MM.1S (cell line): ENCODE data around the gene RALGDS.
"Not testable (repeated sequence)": the region's sequence is repeated elsewhere in the genome, so short reads cannot be mapped to it uniquely, and the experiment has no call there.

Source experiments
- DNase-seq: peaks from one replicate; pipeline ENCODE4 v3.0.0-alpha.2; 2015
- H2AFZ ChIP-seq: fragments of 300-600 bp; sonication (generic); 2 replicates; pipeline ENCODE4 v1.6.0; 2016; ENCODE audit warnings: antibody characterized with exemption, low read length
- H3F3A ChIP-seq: fragments of 300-600 bp; sonication (generic); 2 replicates; pipeline ENCODE4 v1.6.1; 2016; ENCODE audit warnings: mild to moderate bottlenecking, antibody characterized with exemption, low read length, moderate library complexity, mixed read lengths; ENCODE audit not compliant: insufficient read depth
- H3K27ac ChIP-seq: fragments of 300-600 bp; sonication (generic); 2 replicates; pipeline ENCODE4 v1.5.1; 2016; ENCODE audit warnings: mild to moderate bottlenecking, low read length
- H3K27me3 ChIP-seq: fragments of 300-600 bp; sonication (generic); replicated peaks from 2 replicates; pipeline ENCODE4 v1.6.0; 2016; ENCODE audit warnings: low read length; ENCODE audit not compliant: insufficient read depth
- H3K36me3 ChIP-seq: fragments of 300-600 bp; sonication (generic); replicated peaks from 2 replicates; pipeline ENCODE4 v1.6.1; 2016; ENCODE audit warnings: mild to moderate bottlenecking, low read length, mixed read lengths; ENCODE audit not compliant: insufficient read depth
- H3K4me1 ChIP-seq: fragments of 300-600 bp; sonication (generic); 2 replicates; pipeline ENCODE4 v1.6.1; 2016; ENCODE audit warnings: low read length, mixed read lengths
- H3K4me2 ChIP-seq: fragments of 300-600 bp; sonication (generic); 2 replicates; pipeline ENCODE4 v1.6.0; 2016; ENCODE audit warnings: low read depth, low read length
- H3K4me3 ChIP-seq: fragments of 300-600 bp; sonication (generic); 2 replicates; pipeline ENCODE4 v1.5.1; 2016; ENCODE audit warnings: low read length, mixed read lengths
- H3K79me2 ChIP-seq: fragments of 300-600 bp; sonication (generic); 2 replicates; pipeline ENCODE4 v1.6.1; 2016; ENCODE audit warnings: mixed run types, low read length, mixed read lengths
- H3K9ac ChIP-seq: fragments of 300-600 bp; sonication (generic); 2 replicates; pipeline ENCODE4 v1.6.1; 2016; ENCODE audit warnings: low read length, mixed read lengths
- H3K9me2 ChIP-seq: fragments of 300-600 bp; sonication (generic); replicated peaks from 2 replicates; pipeline ENCODE4 v1.6.1; 2016; ENCODE audit warnings: mild to moderate bottlenecking, low read length, mixed read lengths; ENCODE audit not compliant: insufficient read depth
- H3K9me3 ChIP-seq: fragments of 300-600 bp; sonication (generic); replicated peaks from 2 replicates; pipeline ENCODE4 v1.6.1; 2016; ENCODE audit warnings: mild to moderate bottlenecking, low read length, mixed read lengths; ENCODE audit not compliant: insufficient read depth
- H4K20me1 ChIP-seq: fragments of 300-600 bp; sonication (generic); 2 replicates; pipeline ENCODE4 v1.6.1; 2016; ENCODE audit warnings: mild to moderate bottlenecking, low read length, moderate library complexity, mixed read lengths; ENCODE audit not compliant: insufficient read depth
- EZH2 ChIP-seq: fragments of 300-600 bp; sonication (generic); optimal IDR thresholded peaks from 2 replicates; pipeline ENCODE3; 2017; ENCODE audit warnings: low read depth, mild to moderate bottlenecking, antibody characterized with exemption, low read length, mixed read lengths
- EZH2phosphoT487 ChIP-seq: fragments of 300-600 bp; sonication (generic); IDR thresholded peaks from 2 replicates; pipeline ENCODE4 v1.6.1; 2018; ENCODE audit warnings: antibody characterized with exemption, low read length
- TF ChIP-seq, protein P1 (sequence below): fragments of 300-600 bp; sonication (generic); IDR thresholded peaks from 2 replicates; pipeline ENCODE4 v1.5.1; 2016; ENCODE audit warnings: antibody characterized with exemption, low read length, mixed read lengths

RALGDS gene

DNA sequence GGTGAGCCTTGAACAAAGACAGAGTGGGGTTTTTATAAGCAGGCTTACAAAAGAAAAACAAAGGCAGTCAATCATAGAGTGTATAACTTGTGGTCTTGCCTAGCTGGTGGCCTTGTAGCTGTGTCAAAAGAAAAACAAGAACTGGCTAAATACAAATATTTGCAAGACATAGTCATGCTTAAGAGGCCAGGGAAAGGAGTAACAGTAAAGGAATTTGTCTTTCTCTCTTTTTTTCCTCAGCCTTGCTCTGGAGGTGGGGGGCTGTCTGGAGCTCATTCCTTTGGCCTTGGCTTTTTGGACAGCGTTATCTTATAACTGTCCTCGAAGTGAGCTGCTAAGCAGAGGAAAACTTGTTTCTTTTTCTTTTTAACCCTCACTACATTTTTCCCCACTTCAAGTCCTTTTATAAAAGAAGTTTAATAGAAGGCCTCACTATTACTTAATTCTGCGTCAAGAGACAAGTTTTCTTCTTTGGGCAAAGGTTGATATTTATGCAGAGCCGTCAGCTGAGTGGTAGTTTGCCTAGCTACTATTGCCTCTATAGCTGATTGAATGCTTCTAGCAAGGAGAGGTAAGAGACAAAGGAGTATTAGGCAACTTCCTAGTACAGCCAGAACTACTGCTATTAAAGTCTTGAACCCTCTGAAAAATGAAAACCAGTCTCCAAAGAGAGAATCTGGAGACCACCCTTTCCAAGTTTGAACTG, 45.0 kb downstream of the RALGDS start:
- no peak overlapping the region for H3K9ac ChIP-seq
- H2AFZ ChIP-seq, result no peak overlapping the region
- H3K4me3 ChIP-seq, result no peak overlapping the region
- H3K9me3 ChIP-seq, result no peaks in the 10 kb centered on the region
- H3K36me3 ChIP-seq, result no peaks in the 10 kb centered on the region
- H3K79me2 ChIP-seq, result no peaks in the 10 kb centered on the region
- TF ChIP-seq, protein P1, sequence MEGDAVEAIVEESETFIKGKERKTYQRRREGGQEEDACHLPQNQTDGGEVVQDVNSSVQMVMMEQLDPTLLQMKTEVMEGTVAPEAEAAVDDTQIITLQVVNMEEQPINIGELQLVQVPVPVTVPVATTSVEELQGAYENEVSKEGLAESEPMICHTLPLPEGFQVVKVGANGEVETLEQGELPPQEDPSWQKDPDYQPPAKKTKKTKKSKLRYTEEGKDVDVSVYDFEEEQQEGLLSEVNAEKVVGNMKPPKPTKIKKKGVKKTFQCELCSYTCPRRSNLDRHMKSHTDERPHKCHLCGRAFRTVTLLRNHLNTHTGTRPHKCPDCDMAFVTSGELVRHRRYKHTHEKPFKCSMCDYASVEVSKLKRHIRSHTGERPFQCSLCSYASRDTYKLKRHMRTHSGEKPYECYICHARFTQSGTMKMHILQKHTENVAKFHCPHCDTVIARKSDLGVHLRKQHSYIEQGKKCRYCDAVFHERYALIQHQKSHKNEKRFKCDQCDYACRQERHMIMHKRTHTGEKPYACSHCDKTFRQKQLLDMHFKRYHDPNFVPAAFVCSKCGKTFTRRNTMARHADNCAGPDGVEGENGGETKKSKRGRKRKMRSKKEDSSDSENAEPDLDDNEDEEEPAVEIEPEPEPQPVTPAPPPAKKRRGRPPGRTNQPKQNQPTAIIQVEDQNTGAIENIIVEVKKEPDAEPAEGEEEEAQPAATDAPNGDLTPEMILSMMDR, result no peak
- TF ChIP-seq EZH2, result no peak
- no peak for TF ChIP-seq EZH2phosphoT487
- H3K9me2 ChIP-seq, result no peaks in the 10 kb centered on the region
- no peaks in the 10 kb centered on the region for H3F3A ChIP-seq
- DNase-seq, result no peak
- H3K4me2 ChIP-seq, result no peak overlapping the region
- H3K27me3 ChIP-seq, result peaks cover 65% of the 10 kb centered on the region
- H3K27ac ChIP-seq, result no peak overlapping the region
- H3K4me1 ChIP-seq, result no peaks in the 10 kb centered on the region
- H4K20me1 ChIP-seq, result no peaks in the 10 kb centered on the region

DNA sequence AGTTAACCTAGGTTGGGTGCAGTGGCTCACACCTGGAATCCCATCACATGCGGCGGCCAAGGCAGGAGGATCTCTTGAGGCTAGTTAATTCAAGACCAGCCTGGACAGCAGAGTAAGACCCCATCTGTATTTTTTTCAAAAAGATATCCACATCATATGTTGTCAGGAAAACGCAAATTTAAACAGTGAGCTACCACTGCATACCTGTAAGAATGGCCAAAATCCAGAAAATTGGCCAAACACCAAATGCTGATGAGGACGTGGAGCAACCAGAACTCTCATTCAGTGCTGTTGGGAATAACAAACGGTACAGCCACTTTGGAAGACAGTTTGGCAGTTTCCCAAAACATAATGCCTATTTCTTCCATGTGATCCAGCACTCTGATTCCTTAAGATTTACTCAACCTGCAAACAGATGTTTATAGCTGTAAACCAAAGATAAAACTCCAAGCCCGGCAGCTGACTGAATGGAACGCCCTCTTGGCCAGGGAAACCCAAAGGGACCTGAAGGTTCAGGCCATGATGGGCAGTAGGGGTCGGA, 46.9 kb downstream of the RALGDS start:
- no peaks in the 10 kb centered on the region for H3F3A ChIP-seq
- TF ChIP-seq EZH2 (no peak), EZH2phosphoT487 (no peak)
- TF ChIP-seq, protein P1, result no peak
- no peak for DNase-seq
- H3K9ac ChIP-seq, result no peak overlapping the region
- H3K4me3 ChIP-seq, result no peak overlapping the region
- H3K27me3 ChIP-seq, result peaks cover 52% of the 10 kb centered on the region
- H3K4me2 ChIP-seq, result no peak overlapping the region
- no peak overlapping the region for H2AFZ ChIP-seq
- H3K27ac ChIP-seq, result no peak overlapping the region
- no peaks in the 10 kb centered on the region for H4K20me1 ChIP-seq
- H3K9me3 ChIP-seq, result no peaks in the 10 kb centered on the region
- H3K79me2 ChIP-seq, result no peaks in the 10 kb centered on the region
- H3K9me2 ChIP-seq, result no peaks in the 10 kb centered on the region
- no peaks in the 10 kb centered on the region for H3K36me3 ChIP-seq
- no peaks in the 10 kb centered on the region for H3K4me1 ChIP-seq

DNA sequence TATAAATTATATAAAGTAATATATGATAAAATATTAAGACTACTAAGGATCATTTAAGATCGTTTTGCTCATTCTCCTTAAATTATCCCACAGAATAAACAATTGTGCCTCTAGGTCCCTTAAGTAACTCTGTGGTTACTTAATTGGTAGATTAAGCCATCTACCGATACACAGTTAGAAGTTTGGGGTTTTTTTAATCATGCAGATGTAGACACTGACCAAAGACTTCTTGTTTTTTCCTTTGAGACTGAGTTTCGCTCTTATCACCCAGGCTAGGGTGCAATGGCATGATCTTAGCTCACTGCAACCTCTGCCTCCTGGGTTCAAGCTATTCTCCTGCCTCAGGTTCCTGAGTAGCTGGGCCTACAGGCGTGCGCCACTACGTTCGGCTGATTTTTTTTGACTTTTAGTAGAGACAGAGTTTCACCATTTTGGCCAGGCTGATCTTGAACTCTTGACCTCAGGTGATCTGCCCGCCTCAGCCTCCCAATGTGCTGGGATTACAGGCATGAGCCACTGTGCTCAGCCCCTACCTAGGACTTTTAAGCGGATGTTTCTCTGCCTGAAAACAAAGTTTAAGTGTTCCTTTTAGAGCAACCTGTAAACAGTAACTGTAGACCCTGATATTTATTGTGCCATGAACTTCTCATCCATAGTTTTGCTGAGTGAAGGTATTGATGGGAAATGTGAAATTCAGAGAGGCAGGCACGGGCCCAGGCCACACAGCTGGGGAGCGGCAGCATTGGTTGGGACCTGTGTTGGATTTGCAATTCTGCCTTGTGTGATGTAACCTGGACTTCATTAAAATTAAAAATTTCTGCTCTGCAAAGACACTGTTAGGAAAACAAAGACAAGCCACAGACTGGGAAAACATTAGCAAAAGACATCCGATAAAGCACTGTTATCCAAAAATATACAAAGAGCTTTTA, 47.7 kb downstream of the RALGDS start:
- TF ChIP-seq EZH2 (no peak), EZH2phosphoT487 (no peak)
- TF ChIP-seq, protein P1, result no peak
- DNase-seq, result no peak
- peaks cover 44% of the 10 kb centered on the region; the same call in 1 of the 2 replicates for H3K27me3 ChIP-seq

DNA sequence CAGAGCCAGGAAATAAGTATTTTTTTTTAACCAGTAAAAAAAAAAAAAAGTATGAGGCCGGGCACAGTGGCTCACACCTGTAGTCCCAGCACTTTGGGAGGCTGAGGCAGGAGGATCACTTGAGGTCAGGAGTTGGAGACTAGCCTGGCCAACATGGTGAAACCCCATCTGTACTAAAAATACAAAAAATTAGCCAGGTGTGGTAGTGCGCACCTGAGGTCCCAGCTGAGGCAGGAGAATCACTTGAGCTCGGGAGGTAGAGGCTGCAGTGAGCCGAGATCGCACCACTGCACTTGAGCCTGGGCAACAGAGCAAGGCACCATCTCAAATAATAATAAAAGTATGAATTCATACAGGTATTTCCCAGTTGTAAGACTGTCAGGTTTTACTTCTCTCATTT, 48.8 kb downstream of the RALGDS start:
- H4K20me1 ChIP-seq, H3K79me2 ChIP-seq, H3K36me3 ChIP-seq, H3K9me2 ChIP-seq, H3K9me3 ChIP-seq, H3K4me1 ChIP-seq, H3K27ac ChIP-seq, H3K9ac ChIP-seq, H3K4me3 ChIP-seq, H3F3A ChIP-seq, H2AFZ ChIP-seq, DNase-seq, H3K4me2 ChIP-seq: not testable (repeated sequence)
- peaks cover 33% of the 10 kb centered on the region; the same call in 1 of the 2 replicates for H3K27me3 ChIP-seq

More for the DNA sequence above, 47.7 kb downstream of the RALGDS start:
- no peak overlapping the region for H2AFZ ChIP-seq
- no peaks in the 10 kb centered on the region for H3K36me3 ChIP-seq
- H3K9me2 ChIP-seq, result no peaks in the 10 kb centered on the region
- H3F3A ChIP-seq, result no peaks in the 10 kb centered on the region
- no peaks in the 10 kb centered on the region for H4K20me1 ChIP-seq
- H3K27ac ChIP-seq, result no peak overlapping the region
- H3K4me2 ChIP-seq, result no peak overlapping the region
- H3K4me1 ChIP-seq, result no peaks in the 10 kb centered on the region
- no peaks in the 10 kb centered on the region for H3K79me2 ChIP-seq
- no peak overlapping the region for H3K9ac ChIP-seq
- no peak overlapping the region for H3K4me3 ChIP-seq
- H3K9me3 ChIP-seq, result no peaks in the 10 kb centered on the region
